Spinal cord (tissue), 10 donors: ENCODE data around the gene INHBE. TPM values are rescaled to one million over a fixed set of nuclear protein-coding genes. Genes with fewer than 3 reads are reported as not detected.
A peak's percentile ranks its signal among the peaks of the same experiment; 100 is the strongest.
"Not testable (repeated sequence)": the region's sequence is repeated elsewhere in the genome, so short reads cannot be mapped to it uniquely, and the experiment has no call there.

ENCODE experiments used
- DNase-seq, 6 donors: peaks; one replicate each; pipeline versions ENCODE4 v3.0.0 to v3.0.0-alpha.2; 2013 to 2015; ENCODE audit warnings: low spot score in 6 of 6, low read depth in 4 of 6
- H3K27ac ChIP-seq: one replicate; pipeline ENCODE4 v1.5.1; 2013; ENCODE audit warnings: low read depth, low read length, control low read depth
- H3K27me3 ChIP-seq: one replicate; pipeline ENCODE4 v1.6.1; 2013; ENCODE audit warnings: low read length; ENCODE audit not compliant: control insufficient read depth, insufficient read depth
- H3K36me3 ChIP-seq: one replicate; pipeline ENCODE4 v1.6.1; 2013; ENCODE audit warnings: low read length; ENCODE audit not compliant: control insufficient read depth, insufficient read depth
- H3K4me1 ChIP-seq: one replicate; pipeline ENCODE4 v1.6.1; 2013; ENCODE audit warnings: low read length; ENCODE audit not compliant: control insufficient read depth, insufficient read depth
- H3K4me3 ChIP-seq: one replicate; pipeline ENCODE4 v1.5.1; 2013; ENCODE audit warnings: low read depth, low read length, control low read depth
- H3K9me3 ChIP-seq: one replicate; pipeline ENCODE4 v1.6.1; 2013; ENCODE audit warnings: low read length; ENCODE audit not compliant: control insufficient read depth, insufficient read depth
- WGBS: methylation state at CpG from one replicate; pipeline ENCODE4 v1.1.5; 2013; ENCODE audit warnings: missing lambda C conversion rate; ENCODE audit not compliant: insufficient coverage; 5-methylcytosine and 5-hydroxymethylcytosine counted together
- long read RNA-seq, 4 donors: transcript quantifications; one replicate each; lab custom pipeline, GENCODE V29; 2026
- polyA plus RNA-seq, 2 donors: library from polyadenylated mRNA; unstranded; fragments of 120-200 nt; gene quantifications; one replicate each; pipeline ENCODE4 v1.2.1, GENCODE V29; 2013; ENCODE audit not compliant: insufficient read length in 2 of 2
- total RNA-seq, 2 donors: library from RNA; depleted of rRNA in 1 of 2; stranded (reverse); fragments of 120-200 nt in 1 of 2; fragments of >200 nt in 1 of 2; gene quantifications; one replicate each; pipeline versions ENCODE4 v1.2.3 to v1.2.4, GENCODE V29; 2013 to 2014
- donor health status: healthy.

The INHBE gene, protein sequence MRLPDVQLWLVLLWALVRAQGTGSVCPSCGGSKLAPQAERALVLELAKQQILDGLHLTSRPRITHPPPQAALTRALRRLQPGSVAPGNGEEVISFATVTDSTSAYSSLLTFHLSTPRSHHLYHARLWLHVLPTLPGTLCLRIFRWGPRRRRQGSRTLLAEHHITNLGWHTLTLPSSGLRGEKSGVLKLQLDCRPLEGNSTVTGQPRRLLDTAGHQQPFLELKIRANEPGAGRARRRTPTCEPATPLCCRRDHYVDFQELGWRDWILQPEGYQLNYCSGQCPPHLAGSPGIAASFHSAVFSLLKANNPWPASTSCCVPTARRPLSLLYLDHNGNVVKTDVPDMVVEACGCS
- total RNA-seq (not detected), polyA plus RNA-seq (under 1 TPM; 0.23 to 0.51 TPM)
- long read RNA-seq, donor 1, result 0 reads
- long read RNA-seq, donor 2, result 0 reads
- long read RNA-seq, donor 3, result 0 reads
- long read RNA-seq, donor 4, result 0 reads

DNA sequence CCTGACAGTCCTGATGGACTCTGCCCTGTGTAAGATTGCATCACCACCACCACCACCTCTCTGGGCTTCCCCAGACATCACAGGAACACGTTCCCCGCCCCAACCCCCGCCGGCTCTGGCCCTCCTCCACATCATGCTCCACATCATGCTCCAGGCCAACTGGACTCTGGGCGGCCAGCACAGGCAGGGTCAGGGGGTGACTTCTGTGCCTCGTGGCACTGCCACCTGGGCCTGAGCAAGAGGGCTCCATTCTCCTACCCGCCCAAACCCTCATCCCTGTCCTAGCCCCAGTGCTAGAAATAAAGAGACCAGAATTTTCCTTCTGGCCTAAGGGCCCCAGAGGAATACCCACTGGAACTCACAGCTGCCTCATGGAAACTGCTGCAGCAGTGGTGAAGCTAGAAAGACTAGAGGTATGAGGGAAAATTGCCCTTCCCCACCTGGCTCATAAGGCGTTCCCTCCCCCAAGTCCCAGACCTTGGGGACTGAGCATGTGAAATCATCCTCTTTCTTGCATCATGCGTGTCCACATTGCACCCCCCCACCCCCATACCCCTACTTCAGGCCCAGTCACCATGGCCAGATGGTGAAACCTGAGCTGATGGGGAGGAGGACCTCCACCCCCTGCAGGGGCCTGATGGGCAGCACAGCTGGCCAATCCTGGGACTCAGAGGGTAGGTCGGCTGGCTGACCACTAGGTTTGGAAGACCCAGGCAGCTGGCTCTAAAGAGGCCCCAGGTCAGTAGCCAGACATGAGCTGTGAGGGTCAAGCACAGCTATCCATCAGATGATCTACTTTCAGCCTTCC is at the start of gene INHBE:
Gene INHBE (plus strand): TSS at position 742 of the 808 bp plus-strand sequence. CDS start 230 bp downstream, outside the sequence.
- Histone ChIP-seq H3K36me3 (no peaks in the 10 kb centered on the region), H3K4me1 (peaks cover 28% of the 10 kb centered on the region), H3K27me3 (peaks cover 3% of the 10 kb centered on the region), H3K9me3 (no peaks in the 10 kb centered on the region), H3K27ac (no peak within 1 kb of the TSS), H3K4me3 (no peak within 1 kb of the TSS)
- no peak for DNase-seq
- 49% methylated on average over 7 of the region's 10 CpGs for whole genome bisulfite sequencing

DNA sequence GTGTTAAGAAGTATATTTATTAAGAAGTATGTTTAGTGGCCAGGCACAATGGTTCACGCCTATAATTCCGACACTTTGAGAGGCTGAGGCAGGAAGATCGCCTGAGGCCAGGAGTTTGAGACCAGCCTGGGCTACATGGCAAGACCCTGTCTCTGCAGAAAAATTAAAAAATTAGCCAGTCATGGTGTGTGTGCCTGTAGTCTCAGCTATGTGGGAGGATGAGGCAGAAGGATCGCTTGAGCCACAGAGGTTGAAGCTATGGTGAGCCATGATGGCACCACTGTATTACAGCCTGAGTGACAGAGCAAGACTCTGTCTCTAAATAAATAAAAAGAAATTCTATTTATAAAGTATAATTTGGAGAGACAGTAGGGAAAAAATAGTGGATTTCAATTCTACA is 44.6 kb upstream of the INHBE start:
- DNase-seq, result no peak
- 96% methylated on average over 3 of the region's 4 CpGs for WGBS
- Histone ChIP-seq H3K36me3 (no peaks in the 10 kb centered on the region), H3K4me3 (no peak overlapping the region), H3K27me3 (no peaks in the 10 kb centered on the region), H3K27ac (no peak overlapping the region), H3K9me3 (no peaks in the 10 kb centered on the region), H3K4me1 (no peaks in the 10 kb centered on the region)

DNA sequence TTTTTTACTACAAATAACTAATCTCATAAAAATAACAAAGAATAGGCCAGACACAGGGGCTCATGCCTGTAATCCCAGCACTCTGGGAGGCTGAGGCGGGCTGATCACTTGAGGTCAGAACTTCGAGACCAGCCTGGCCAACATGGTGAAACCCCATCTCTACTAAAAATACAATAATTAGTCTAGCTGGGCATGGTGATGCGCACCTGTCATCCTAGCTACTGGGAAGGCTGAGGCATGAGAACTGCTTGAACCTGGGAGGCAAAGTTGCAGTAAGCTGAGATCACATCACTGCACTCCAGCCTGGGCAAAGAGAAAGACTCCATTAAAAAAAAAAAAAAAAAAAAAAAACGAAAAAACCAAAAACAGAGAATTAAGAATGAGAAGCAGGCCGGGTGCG is 40.9 kb upstream of the INHBE start:
- not testable (repeated sequence) for H3K9me3 ChIP-seq, H3K36me3 ChIP-seq, DNase-seq, H3K27ac ChIP-seq, H3K27me3 ChIP-seq, H3K4me3 ChIP-seq, H3K4me1 ChIP-seq
- 87% methylated on average over 3 of the region's 6 CpGs for WGBS

DNA sequence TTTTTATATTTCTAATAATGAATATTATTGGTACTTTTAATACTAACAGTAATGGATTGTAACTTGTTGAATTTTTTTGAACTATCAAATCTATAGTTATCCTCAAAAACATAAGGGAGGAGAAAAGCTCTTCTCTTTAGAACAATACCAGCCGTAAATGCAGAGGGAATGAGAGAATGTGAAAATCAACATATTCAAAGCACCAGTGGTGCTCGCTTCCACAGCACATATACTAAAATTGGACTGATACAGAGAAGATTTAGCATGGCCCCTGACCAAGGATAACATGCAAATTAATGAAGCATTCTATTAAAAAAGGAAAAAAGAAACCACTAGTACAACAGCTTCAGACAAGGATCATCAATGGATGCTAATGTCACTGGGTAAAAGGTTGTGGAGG is 40.0 kb upstream of the INHBE start:
- H3K9me3 ChIP-seq, result no peaks in the 10 kb centered on the region
- H3K4me1 ChIP-seq, result no peaks in the 10 kb centered on the region
- no peaks in the 10 kb centered on the region for H3K27me3 ChIP-seq
- H3K36me3 ChIP-seq, result no peaks in the 10 kb centered on the region
- no peak overlapping the region for H3K27ac ChIP-seq
- WGBS, result no CpG with 5 or more reads among the region's 2 CpGs
- no peak overlapping the region for H3K4me3 ChIP-seq
- DNase-seq, result no peak

DNA sequence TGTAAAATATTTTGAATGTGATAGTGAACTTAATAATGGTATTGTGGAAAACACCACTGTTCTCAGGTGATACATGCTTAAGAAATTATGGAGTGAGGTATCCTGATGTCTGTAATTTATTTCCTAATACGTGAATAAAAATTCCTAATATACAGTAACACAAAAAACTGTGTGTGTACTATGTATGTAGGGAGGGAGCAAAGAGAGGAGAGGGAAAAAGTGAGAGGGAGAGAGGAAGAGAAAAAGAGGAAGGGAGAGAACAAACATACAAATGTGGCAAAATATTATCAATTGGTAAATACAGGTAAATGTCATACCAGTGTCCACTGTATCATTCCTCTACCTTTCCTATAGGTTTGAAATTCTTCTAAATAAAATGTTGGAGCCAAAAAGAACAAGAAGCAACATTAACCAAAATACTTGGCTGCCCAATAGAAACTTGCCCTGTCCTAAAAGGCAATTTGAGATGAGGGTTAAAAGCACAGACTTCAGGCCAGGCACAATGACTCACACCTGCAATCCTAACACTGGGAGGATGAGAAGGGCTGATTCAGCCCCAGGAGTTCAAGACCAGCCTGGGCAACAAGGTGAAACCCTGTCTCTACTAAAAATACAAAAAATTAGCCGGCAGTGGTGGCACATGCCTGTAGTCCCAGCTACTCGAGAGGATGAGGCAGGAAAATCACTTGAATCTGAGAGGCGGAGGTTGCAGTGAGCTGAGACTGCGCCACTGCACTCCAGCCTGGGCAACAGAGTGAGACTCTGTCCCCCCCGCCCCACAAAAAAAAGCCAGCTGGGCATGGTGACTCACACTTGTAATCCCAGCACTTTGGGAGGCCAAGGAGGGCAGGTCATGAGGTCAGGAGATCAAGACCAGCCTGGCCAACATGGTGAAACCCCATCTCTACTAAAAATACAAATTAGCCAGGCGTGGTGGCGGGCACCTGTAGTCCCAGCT is 38.8 kb upstream of the INHBE start:
- Histone ChIP-seq H3K9me3 (no peaks in the 10 kb centered on the region), H3K36me3 (no peaks in the 10 kb centered on the region), H3K27me3 (no peaks in the 10 kb centered on the region), H3K4me3 (no peak overlapping the region), H3K4me1 (no peaks in the 10 kb centered on the region), H3K27ac (no peak overlapping the region)
- no peak for DNase-seq
- 83% methylated on average over 6 of the region's 8 CpGs for WGBS

DNA sequence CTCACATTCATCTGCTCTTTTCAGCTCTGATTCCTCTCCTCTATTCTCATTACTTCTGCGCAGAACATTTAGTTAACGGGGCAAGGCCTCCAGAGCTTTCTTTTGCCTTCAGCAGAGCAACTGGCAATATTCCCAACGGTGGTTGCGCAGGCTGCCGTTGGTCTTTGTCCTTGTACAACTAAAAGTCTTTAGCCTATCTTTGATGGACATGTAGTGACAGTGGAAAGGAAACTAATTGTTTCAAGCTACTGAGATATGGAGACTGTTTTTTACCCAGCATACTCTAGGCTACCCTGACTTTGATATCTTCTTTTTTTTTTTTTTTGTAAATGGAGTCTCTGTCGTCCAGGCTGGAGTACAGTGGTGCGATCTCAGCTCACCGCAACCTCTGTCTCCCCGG is 36.9 kb upstream of the INHBE start:
- peaks cover 7% of the 10 kb centered on the region for H3K36me3 ChIP-seq
- no peak overlapping the region for H3K27ac ChIP-seq
- H3K9me3 ChIP-seq, result no peaks in the 10 kb centered on the region
- no peaks in the 10 kb centered on the region for H3K4me1 ChIP-seq
- no peak overlapping the region for H3K4me3 ChIP-seq
- H3K27me3 ChIP-seq, result no peaks in the 10 kb centered on the region
- peak in 2 of 6 donors; percentile 16 to 29 for DNase-seq
- 45% methylated on average over 5 of the region's 9 CpGs for WGBS

DNA sequence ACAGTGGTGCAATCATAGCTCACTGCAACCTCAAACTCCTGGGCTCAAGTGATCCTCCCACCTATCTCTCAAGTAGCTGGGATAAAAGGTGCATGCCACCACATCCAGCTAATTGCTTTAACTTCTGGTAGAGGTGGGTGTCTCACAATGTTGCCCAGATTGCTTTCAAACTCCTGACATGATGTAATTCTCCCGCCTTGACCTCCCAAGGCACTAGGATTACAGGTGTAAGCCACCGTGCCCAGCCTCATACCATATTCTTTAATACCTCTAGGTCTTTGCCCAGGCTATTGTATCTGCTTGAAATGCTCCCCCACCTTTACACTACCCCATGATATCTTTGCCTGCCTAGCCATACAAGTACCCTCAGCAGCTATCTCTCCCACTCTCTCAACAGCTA is 35.6 kb upstream of the INHBE start:
- DNase-seq, result no peak
- Histone ChIP-seq H3K36me3 (peaks cover 11% of the 10 kb centered on the region), H3K9me3 (no peaks in the 10 kb centered on the region), H3K27ac (no peak overlapping the region), H3K4me1 (no peaks in the 10 kb centered on the region), H3K4me3 (no peak overlapping the region), H3K27me3 (no peaks in the 10 kb centered on the region)
- 95% methylated on average over 2 of the region's 2 CpGs for WGBS

DNA sequence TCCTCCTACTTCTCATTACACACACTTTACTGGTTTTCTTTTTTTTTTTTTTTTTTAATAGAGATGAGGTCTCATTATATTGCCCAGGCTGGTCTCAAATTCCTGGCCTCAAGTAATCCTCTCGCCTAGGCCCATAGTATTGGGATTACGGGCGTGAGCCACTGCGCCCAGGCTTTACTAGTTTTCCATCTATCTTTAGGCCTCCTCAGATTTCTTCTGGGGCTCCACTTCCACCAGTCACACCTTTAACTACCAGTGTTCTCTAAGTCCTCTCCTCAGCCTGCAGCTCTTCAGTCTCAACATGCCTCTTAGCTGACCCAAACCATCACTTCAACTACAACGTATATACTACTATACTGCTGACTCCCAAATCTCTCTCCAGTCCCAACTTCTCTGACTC is 34.6 kb upstream of the INHBE start:
- WGBS, result 98% methylated on average over 5 of the region's 5 CpGs

DNA sequence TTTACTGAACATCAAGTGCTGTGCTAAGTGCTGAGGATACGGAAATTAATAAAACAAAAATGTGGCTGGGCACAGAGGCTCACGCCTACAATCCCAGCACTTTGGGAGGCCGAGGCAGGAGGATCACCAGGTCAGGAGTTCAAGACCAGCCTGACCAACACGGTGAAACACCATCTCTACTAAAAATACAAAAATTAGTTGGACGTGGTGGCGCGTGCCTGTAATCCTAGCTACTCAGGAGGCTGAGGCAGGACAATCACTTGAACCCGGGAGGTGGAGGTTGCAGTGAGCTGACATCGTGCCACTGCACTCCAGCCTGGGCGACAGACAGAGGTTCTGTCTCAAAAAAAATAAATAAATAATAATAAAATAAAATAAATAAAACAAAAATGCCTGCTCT is 28.2 kb upstream of the INHBE start:
- not testable (repeated sequence) for DNase-seq, H3K4me1 ChIP-seq
- 100% methylated on average over 4 of the region's 10 CpGs for WGBS

More for the DNA sequence above, 34.6 kb upstream of the INHBE start:
- Histone ChIP-seq H3K9me3 (no peaks in the 10 kb centered on the region), H3K4me1 (no peaks in the 10 kb centered on the region), H3K36me3 (peaks cover 13% of the 10 kb centered on the region), H3K27ac (no peak overlapping the region), H3K27me3 (no peaks in the 10 kb centered on the region), H3K4me3 (no peak overlapping the region)
- DNase-seq, result no peak

More for the DNA sequence above, 28.2 kb upstream of the INHBE start:
- H3K27me3 ChIP-seq, H3K9me3 ChIP-seq, H3K27ac ChIP-seq, H3K4me3 ChIP-seq: not testable (repeated sequence)
- H3K36me3 ChIP-seq, result peaks cover 14% of the 10 kb centered on the region
